Gastrocnemius medialis (tissue), 4 donors: ENCODE results near the gene A4GNT. TPM values are rescaled to one million over a fixed set of nuclear protein-coding genes. Genes with fewer than 3 reads are reported as not detected.
A peak's percentile ranks its signal among the peaks of the same experiment; 100 is the strongest.
"Not testable (repeated sequence)": the region's sequence is repeated elsewhere in the genome, so short reads cannot be mapped to it uniquely, and the experiment has no call there.

ENCODE experiments used
- ATAC-seq, 2 donors: fragments of 150-250 bp; one replicate each; pipeline ENCODE4 v1.9.1; 2016
- DNase-seq, 2 donors: peaks; one replicate each; pipeline ENCODE4 v3.0.0-alpha.2; 2019
- H3K27ac ChIP-seq, 4 donors: fragments of 200-600 bp; sonication (generic); 1 replicate in 1 of 4; 2 replicates in 3 of 4; pipeline ENCODE4 v1.5.1; 2016 to 2018; ENCODE audit warnings: mild to moderate bottlenecking in 2 of 4, moderate library complexity in 1 of 4
- H3K27me3 ChIP-seq, 3 donors: fragments of 200-600 bp; sonication (generic) in 2 of 3; 1 replicate in 1 of 3; 2 replicates in 2 of 3; pipeline versions ENCODE4 v1.5.1 to v1.6.0; 2016 to 2019; ENCODE audit warnings: mild to moderate bottlenecking in 1 of 3, moderate library complexity in 1 of 3
- H3K36me3 ChIP-seq, 2 donors: fragments of 200-600 bp; sonication (generic) in 1 of 2; one replicate each; pipeline ENCODE4 v1.5.1; 2017 to 2018
- H3K4me1 ChIP-seq, 2 donors: fragments of 200-600 bp; sonication (generic) in 1 of 2; one replicate each; pipeline ENCODE4 v1.5.1; 2016 to 2017; ENCODE audit warnings: mild to moderate bottlenecking in 2 of 2
- H3K4me3 ChIP-seq, 4 donors: fragments of 200-600 bp; sonication (generic) in 3 of 4; 1 replicate in 1 of 4; 2 replicates in 3 of 4; pipeline ENCODE4 v1.5.1; 2016 to 2019; ENCODE audit warnings: mild to moderate bottlenecking in 2 of 4
- H3K9me3 ChIP-seq, 3 donors: fragments of 200-600 bp; sonication (generic) in 2 of 3; 1 replicate in 1 of 3; 2 replicates in 2 of 3; pipeline ENCODE4 v1.5.1; 2016 to 2019
- CTCF ChIP-seq, 5 experiments: fragments of 450-650 bp in 3 of 5; fragments of 200-600 bp in 2 of 5; sonication (generic) in 2 of 5; IDR thresholded peaks in 4 of 5; conservative IDR thresholded peaks in 1 of 5; 1 replicate in 4 of 5; 2 replicates in 1 of 5; pipeline ENCODE4 v1.5.1; 2016 to 2019; ENCODE audit warnings: antibody characterized with exemption in 5 of 5, mild to moderate bottlenecking in 3 of 5, moderate library complexity in 3 of 5
- POLR2A ChIP-seq, 2 donors: fragments of 450-650 bp; IDR thresholded peaks; one replicate each; pipeline ENCODE4 v1.6.1; 2017; ENCODE audit warnings: antibody characterized with exemption in 2 of 2, mild to moderate bottlenecking in 2 of 2, moderate library complexity in 2 of 2
- in situ Hi-C, 4 donors: fragments of 200-750 bp; cut with MboI; loops; one replicate each; pipeline versions ENCODE4 v1.15.0 to v1.8.0; 2017; ENCODE audit warnings: low sequenced_read_pairs in 4 of 4
- intact Hi-C: fragments of 100-400 bp; cut with DNase I; formaldehyde crosslinking; loops from one replicate; pipeline ENCODE4 v1.15.1; 2023; ENCODE audit warnings: low total_unique reads
- total RNA-seq, 4 donors: library from RNA; depleted of rRNA; stranded (reverse); fragments of >200 nt; gene quantifications; one replicate each; pipeline versions ENCODE4 v1.1.0 to v1.2.3, GENCODE V29; 2016

Gene A4GNT
- total RNA-seq, 4 donors from 2014 or later: not detected

- DNase-seq (no peak), ATAC-seq (peak in 1 of 2 donors; percentile 5)
- H3K4me1 ChIP-seq: peaks cover 0 to 23% of the 10 kb centered on the region in 2 donors
- H3K4me3 ChIP-seq: peak overlapping the region; percentile 74 to 95 (median 87)
- intact Hi-C loops: loop anchor here (2.0 kb wide), 1 partner anchor 72 kb away; the partner anchor contains the start of gene ARMC8
- H3K27ac ChIP-seq: peak overlapping the region; percentile 69 to 82 (median 74)
- H3K36me3 ChIP-seq: no peaks in the 10 kb centered on the region
- TF ChIP-seq POLR2A (IDR thresholded peaks at IDR 0.05) (no peak), CTCF (IDR thresholded peaks at IDR 0.05 in 4 of 5, conservative IDR thresholded peaks at IDR 0.05 in 1 of 5) (no peak)
- in situ Hi-C loops: loop anchor here in 1 of 4 donors (10.0 kb wide), 1 partner anchor 50 kb away; no protein-coding TSS in a partner anchor
- H3K27me3 ChIP-seq: no peaks in the 10 kb centered on the region
- H3K9me3 ChIP-seq: no peaks in the 10 kb centered on the region
Observed at GRCh38 chr3:138114431-138114918, 17.7 kb downstream of the A4GNT start.

- in situ Hi-C loops: loop anchor here in 1 of 4 donors (10.0 kb wide), 1 partner anchor 49 kb away; no protein-coding TSS in a partner anchor
- intact Hi-C loops: no loop called here
- no peak overlapping the region for H3K27ac ChIP-seq
- DNase-seq (no peak), ATAC-seq (no peak)
- H3K4me3 ChIP-seq: no peak overlapping the region
- H3K36me3 ChIP-seq: no peaks in the 10 kb centered on the region
- H3K9me3 ChIP-seq: no peaks in the 10 kb centered on the region
- H3K4me1 ChIP-seq: peaks cover 0 to 23% of the 10 kb centered on the region in 2 donors
- no peak for TF ChIP-seq CTCF (IDR thresholded peaks at IDR 0.05 in 4 of 5, conservative IDR thresholded peaks at IDR 0.05 in 1 of 5)
- no peak for TF ChIP-seq POLR2A (IDR thresholded peaks at IDR 0.05)
- no peaks in the 10 kb centered on the region for H3K27me3 ChIP-seq
Observed at GRCh38 chr3:138113326-138113725, 18.9 kb downstream of the A4GNT start.

- no peak overlapping the region for H3K4me3 ChIP-seq
- H3K9me3 ChIP-seq: no peaks in the 10 kb centered on the region
- TF ChIP-seq CTCF (IDR thresholded peaks at IDR 0.05 in 4 of 5, conservative IDR thresholded peaks at IDR 0.05 in 1 of 5): no peak
- no peaks in the 10 kb centered on the region for H3K36me3 ChIP-seq
- intact Hi-C loops: no loop called here
- peaks cover 0 to 23% of the 10 kb centered on the region in 2 donors for H3K4me1 ChIP-seq
- H3K27me3 ChIP-seq: no peaks in the 10 kb centered on the region
- ATAC-seq (no peak), DNase-seq (no peak)
- no peak overlapping the region for H3K27ac ChIP-seq
- in situ Hi-C loops: loop anchor here in 1 of 4 donors (10.0 kb wide), 1 partner anchor 48 kb away; no protein-coding TSS in a partner anchor
Observed at GRCh38 chr3:138112362-138112761, 19.8 kb downstream of the A4GNT start.

- intact Hi-C loops (no loop called here), in situ Hi-C loops (no loop called here)
- H3K4me3 ChIP-seq: no peak overlapping the region
- H3K9me3 ChIP-seq: no peaks in the 10 kb centered on the region
- H3K4me1 ChIP-seq: no peaks in the 10 kb centered on the region
- no peak overlapping the region for H3K27ac ChIP-seq
- no peaks in the 10 kb centered on the region for H3K27me3 ChIP-seq
- DNase-seq (no peak), ATAC-seq (no peak)
- no peak for TF ChIP-seq POLR2A (IDR thresholded peaks at IDR 0.05)
- no peak for TF ChIP-seq CTCF (IDR thresholded peaks at IDR 0.05 in 4 of 5, conservative IDR thresholded peaks at IDR 0.05 in 1 of 5)
- no peaks in the 10 kb centered on the region for H3K36me3 ChIP-seq
Observed at GRCh38 chr3:138105598-138105997, 26.6 kb downstream of the A4GNT start.

GRCh38 chr3:138103466-138103865, 28.7 kb downstream of the A4GNT start:
- in situ Hi-C loops: no loop called here
- H3K27ac ChIP-seq: no peak overlapping the region
- H3K27me3 ChIP-seq: no peaks in the 10 kb centered on the region
- no peaks in the 10 kb centered on the region for H3K4me1 ChIP-seq
- no peaks in the 10 kb centered on the region for H3K9me3 ChIP-seq
- DNase-seq (no peak), ATAC-seq (no peak)
- no peak overlapping the region for H3K4me3 ChIP-seq
- TF ChIP-seq CTCF (IDR thresholded peaks at IDR 0.05 in 4 of 5, conservative IDR thresholded peaks at IDR 0.05 in 1 of 5) (no peak), POLR2A (IDR thresholded peaks at IDR 0.05) (no peak)
- no peaks in the 10 kb centered on the region for H3K36me3 ChIP-seq
- intact Hi-C loops: no loop called here

- H3K4me3 ChIP-seq, intact Hi-C loops: not testable (repeated sequence)
Observed at GRCh38 chr3:138101351-138101940, 30.7 kb downstream of the A4GNT start.

More at GRCh38 chr3:138101351-138101940, 30.7 kb downstream of the A4GNT start:
- DNase-seq, H3K27me3 ChIP-seq, ATAC-seq, H3K36me3 ChIP-seq, H3K4me1 ChIP-seq, in situ Hi-C loops, H3K27ac ChIP-seq, H3K9me3 ChIP-seq: not testable (repeated sequence)
